Stimulated activated CD4-positive, alpha-beta T cell treated with anti-CD3 and anti-CD28 coated beads, TNF-alpha, amount 100 ng/mL, for 48 hours (primary cell): ENCODE data around the gene VCX3A.
"Not testable (repeated sequence)": the region's sequence is repeated elsewhere in the genome, so short reads cannot be mapped to it uniquely, and the experiment has no call there.

Experiments
- DNase-seq, 3 donors: peaks; one replicate each; pipeline ENCODE4 v3.0.0-alpha.2; 2020; ENCODE audit warnings: low read depth in 3 of 3

Gene VCX3A

GRCh38 chrX:6535018-6535417 is at the start of gene VCX3A:
VCX3A (minus strand) TSS chrX:6535118; CDS start chrX:6534497, 621 bp downstream.
- DNase-seq, result not testable (repeated sequence)

GRCh38 chrX:6574762-6575161 is 39.8 kb upstream of the VCX3A start:
- DNase-seq, result no peak

GRCh38 chrX:6568031-6568430 is 33.1 kb upstream of the VCX3A start:
- no peak for DNase-seq

- no peak for DNase-seq
Observed at GRCh38 chrX:6558979-6559378, 24.1 kb upstream of the VCX3A start.

- DNase-seq, result no peak
Observed at GRCh38 chrX:6557690-6558089, 22.8 kb upstream of the VCX3A start.

GRCh38 chrX:6550999-6551398 is 16.1 kb upstream of the VCX3A start:
- DNase-seq, result no peak

GRCh38 chrX:6545712-6546111 is 10.8 kb upstream of the VCX3A start:
- DNase-seq, result no peak

GRCh38 chrX:6526564-6527136 is 8.3 kb downstream of the VCX3A start:
- DNase-seq, result no peak

GRCh38 chrX:6517376-6517775 is 17.5 kb downstream of the VCX3A start:
- DNase-seq, result no peak

- no peak for DNase-seq
Observed at GRCh38 chrX:6506444-6506843, 28.5 kb downstream of the VCX3A start.

- DNase-seq, result no peak
Observed at GRCh38 chrX:6505960-6506359, 29.0 kb downstream of the VCX3A start.

- DNase-seq, result no peak
Observed at GRCh38 chrX:6500719-6501118, 34.2 kb downstream of the VCX3A start.

GRCh38 chrX:6498324-6498723 is 36.6 kb downstream of the VCX3A start:
- DNase-seq, result no peak
